RWPE2 (cell line): ENCODE data around the gene GPR152.
"Not testable (repeated sequence)": the region's sequence is repeated elsewhere in the genome, so short reads cannot be mapped to it uniquely, and the experiment has no call there.

Source experiments
- ATAC-seq: fragments of 200-7000 bp; cut with Tn5 transposase; 3 replicates; pipeline ENCODE4 v1.9.1; 2021; ENCODE audit warnings: low read depth
- DNase-seq: peaks from one replicate; pipeline ENCODE4 v3.0.0-alpha.2; 2020; ENCODE audit warnings: low spot score
- H3K27ac ChIP-seq: fragments of 450-650 bp; 2 replicates; pipeline ENCODE4 v1.5.1; 2017; ENCODE audit warnings: mild to moderate bottlenecking; ENCODE audit not compliant: poor library complexity, severe bottlenecking
- H3K27me3 ChIP-seq: fragments of 250-450 bp; sonication (Bioruptor Pico); 2 replicates; pipeline ENCODE4 v1.5.1; 2021; ENCODE audit warnings: mild to moderate bottlenecking, moderate library complexity; ENCODE audit not compliant: insufficient read depth, poor library complexity, severe bottlenecking
- H3K36me3 ChIP-seq: fragments of 250-450 bp; sonication (Bioruptor Pico); 2 replicates; pipeline ENCODE4 v1.5.1; 2020; ENCODE audit warnings: low read depth, mild to moderate bottlenecking, moderate library complexity
- H3K4me1 ChIP-seq: fragments of 250-450 bp; sonication (Bioruptor Pico); 2 replicates; pipeline ENCODE4 v1.5.1; 2021; ENCODE audit warnings: mild to moderate bottlenecking, moderate library complexity; ENCODE audit not compliant: insufficient read depth, poor library complexity, severe bottlenecking
- H3K4me3 ChIP-seq: fragments of 250-450 bp; sonication (Bioruptor Pico); 2 replicates; pipeline ENCODE4 v1.5.1; 2021; ENCODE audit warnings: mild to moderate bottlenecking, moderate library complexity; ENCODE audit not compliant: severe bottlenecking
- H3K9me3 ChIP-seq: fragments of 250-450 bp; sonication (Bioruptor Pico); 2 replicates; pipeline ENCODE4 v1.5.1; 2021; ENCODE audit warnings: mild to moderate bottlenecking, moderate library complexity; ENCODE audit not compliant: severe bottlenecking
- TF ChIP-seq, protein P1 (sequence below): fragments of 450-650 bp; IDR thresholded peaks from one replicate; pipeline ENCODE4 v1.5.1; 2017; ENCODE audit warnings: mild to moderate bottlenecking, moderate library complexity; ENCODE audit not compliant: poor library complexity, severe bottlenecking

Gene GPR152

DNA sequence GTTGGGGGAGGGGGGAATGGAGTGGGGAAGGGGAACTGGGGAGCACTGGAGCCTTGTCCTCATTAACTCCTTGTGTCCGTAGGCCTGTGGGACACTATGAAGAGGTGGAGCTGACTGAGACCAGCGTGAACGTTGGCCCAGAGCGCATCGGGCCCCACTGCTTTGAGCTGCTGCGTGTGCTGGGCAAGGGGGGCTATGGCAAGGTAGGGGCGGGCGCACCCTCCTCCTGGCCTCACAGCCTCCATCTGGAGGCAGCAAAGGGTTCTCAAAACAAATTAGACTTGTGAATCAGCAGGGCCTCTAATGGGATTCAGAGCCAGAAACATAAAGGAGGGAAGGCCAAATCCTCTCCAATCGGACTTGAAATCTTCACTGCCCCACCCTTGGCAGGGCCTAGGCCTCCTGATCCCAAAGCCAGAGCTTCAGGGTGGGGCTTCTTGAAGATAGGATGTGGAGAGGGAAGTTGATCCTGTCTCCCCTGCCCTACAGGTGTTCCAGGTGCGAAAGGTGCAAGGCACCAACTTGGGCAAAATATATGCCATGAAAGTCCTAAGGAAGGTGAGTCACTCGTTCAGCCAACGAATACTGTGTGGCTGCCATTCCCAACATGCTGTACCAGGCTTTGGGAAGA, 23.4 kb downstream of the GPR152 start:
- H3K4me1 ChIP-seq = peaks cover 4% of the 10 kb centered on the region
- TF ChIP-seq, protein P1, sequence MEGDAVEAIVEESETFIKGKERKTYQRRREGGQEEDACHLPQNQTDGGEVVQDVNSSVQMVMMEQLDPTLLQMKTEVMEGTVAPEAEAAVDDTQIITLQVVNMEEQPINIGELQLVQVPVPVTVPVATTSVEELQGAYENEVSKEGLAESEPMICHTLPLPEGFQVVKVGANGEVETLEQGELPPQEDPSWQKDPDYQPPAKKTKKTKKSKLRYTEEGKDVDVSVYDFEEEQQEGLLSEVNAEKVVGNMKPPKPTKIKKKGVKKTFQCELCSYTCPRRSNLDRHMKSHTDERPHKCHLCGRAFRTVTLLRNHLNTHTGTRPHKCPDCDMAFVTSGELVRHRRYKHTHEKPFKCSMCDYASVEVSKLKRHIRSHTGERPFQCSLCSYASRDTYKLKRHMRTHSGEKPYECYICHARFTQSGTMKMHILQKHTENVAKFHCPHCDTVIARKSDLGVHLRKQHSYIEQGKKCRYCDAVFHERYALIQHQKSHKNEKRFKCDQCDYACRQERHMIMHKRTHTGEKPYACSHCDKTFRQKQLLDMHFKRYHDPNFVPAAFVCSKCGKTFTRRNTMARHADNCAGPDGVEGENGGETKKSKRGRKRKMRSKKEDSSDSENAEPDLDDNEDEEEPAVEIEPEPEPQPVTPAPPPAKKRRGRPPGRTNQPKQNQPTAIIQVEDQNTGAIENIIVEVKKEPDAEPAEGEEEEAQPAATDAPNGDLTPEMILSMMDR = no peak
- peaks cover 49% of the 10 kb centered on the region for H3K36me3 ChIP-seq
- H3K9me3 ChIP-seq = no peaks in the 10 kb centered on the region
- DNase-seq (no peak), ATAC-seq (no peak)
- H3K4me3 ChIP-seq = peak overlapping the region; percentile 78
- no peaks in the 10 kb centered on the region for H3K27me3 ChIP-seq
- H3K27ac ChIP-seq = peak overlapping the region; percentile 39

DNA sequence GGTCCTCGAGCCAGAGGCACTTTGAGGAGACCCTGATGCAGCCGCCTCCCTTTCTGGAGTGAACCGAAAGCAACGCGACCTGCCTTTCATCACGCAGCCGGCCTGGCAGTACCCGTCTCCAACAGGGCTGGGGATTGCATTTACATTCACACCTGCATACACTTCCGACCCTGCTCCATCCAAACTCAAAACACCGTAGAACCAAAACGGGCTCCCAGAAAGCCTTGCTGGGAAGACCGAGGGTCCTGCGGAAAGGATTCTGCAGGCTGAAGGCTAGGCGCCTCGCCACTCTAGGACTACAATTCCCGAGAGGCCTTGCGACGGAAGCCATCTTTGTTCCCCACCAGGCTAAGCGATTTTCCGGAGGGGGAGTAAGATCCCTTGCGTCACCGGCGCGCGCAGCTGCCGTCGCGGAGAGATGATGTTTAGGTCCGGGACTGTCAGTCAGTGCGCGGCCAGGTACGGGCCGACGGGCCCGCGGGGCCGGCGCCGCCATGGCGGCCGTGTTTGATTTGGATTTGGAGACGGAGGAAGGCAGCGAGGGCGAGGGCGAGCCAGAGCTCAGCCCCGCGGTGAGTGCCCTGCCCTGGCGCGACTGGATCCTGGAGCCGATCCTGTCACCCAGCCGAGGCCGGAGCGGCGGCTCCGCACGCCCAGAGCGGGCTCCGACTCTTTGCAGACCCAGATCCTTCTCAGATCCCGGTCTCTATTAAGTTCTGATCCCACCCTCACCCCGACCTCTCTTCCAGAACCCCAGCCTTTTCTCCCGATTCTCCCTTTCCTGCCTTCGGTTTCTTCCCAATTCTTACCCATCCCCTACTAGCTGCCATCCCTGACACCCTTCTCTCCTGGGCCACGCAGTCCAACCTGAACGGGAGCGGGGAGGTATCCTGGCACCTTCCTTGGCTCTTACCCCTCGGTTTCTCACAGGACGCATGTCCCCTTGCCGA, 24.2 kb downstream of the GPR152 start, which contains the start of gene RPS6KB2:
Gene RPS6KB2, plus strand, starts transcription at position 443 of the 950 bp plus-strand sequence. Its CDS starts 52 bp downstream, at position 495.
- Histone ChIP-seq H3K4me1 (peaks cover 4% of the 10 kb centered on the region), H3K27me3 (no peaks in the 10 kb centered on the region), H3K4me3 (peak within 1 kb of the TSS; percentile 78), H3K27ac (peak within 1 kb of the TSS; percentile 39), H3K9me3 (no peaks in the 10 kb centered on the region), H3K36me3 (peaks cover 41% of the 10 kb centered on the region)
- DNase-seq = peak; percentile 94
- peak; percentile 81 for ATAC-seq
- TF ChIP-seq, protein P1 = no peak

DNA sequence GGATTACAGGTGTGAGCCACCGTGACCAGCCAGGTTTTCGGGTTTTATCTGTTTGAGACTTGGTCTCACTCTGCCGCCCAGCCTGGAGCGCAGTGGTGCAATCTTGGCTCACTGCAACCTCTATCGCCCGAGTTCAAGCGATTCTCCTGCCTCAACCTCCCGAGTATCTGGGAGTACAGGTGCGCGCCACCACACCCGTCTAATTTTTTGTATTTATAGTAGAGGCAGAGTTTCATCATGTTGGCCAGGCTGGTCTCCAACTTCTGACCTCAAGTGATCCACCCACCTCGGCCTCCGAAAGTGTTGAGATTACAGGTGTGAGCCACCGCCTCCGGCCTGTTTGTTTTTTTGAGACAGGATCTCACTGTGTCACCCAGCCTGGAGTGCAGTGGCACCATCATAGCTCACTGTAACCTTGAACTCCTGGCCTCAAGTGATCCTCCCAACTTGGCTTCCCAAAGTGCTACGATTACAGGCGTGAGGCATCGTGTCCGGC, 25.1 kb downstream of the GPR152 start:
- Histone ChIP-seq H3K36me3 (peaks cover 32% of the 10 kb centered on the region), H3K27ac (peak overlapping the region; percentile 39), H3K4me3 (peak overlapping the region; percentile 78)
- H3K4me1 ChIP-seq, ATAC-seq, DNase-seq, H3K27me3 ChIP-seq, H3K9me3 ChIP-seq: not testable (repeated sequence)

DNA sequence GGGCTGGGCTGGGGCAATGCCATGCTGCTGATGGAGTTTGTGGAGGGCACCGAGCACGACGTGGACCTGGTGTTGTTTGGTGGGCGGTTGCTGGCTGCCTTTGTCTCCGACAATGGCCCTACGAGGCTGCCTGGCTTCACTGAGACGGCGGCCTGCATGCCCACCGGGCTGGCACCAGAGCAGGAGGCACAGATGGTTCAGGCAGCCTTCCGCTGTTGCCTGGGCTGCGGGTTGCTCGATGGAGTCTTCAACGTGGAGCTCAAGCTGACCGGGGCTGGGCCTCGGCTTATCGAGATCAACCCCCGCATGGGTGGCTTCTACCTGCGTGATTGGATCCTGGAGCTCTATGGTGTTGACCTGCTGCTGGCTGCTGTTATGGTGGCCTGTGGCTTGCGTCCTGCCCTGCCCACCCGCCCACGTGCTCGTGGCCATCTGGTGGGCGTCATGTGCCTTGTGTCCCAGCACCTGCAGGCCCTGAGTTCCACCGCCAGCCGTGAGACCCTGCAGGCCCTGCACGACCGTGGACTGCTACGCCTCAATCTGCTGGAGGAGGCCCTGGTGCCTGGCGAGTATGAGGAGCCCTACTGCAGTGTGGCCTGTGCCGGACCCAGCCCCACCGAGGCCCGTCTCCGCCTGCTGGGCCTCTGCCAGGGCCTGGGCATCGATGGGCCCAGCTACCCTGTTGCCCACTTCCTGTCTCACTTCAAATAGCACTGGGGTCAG, 28.5 kb downstream of the GPR152 start:
- no peaks in the 10 kb centered on the region for H3K27me3 ChIP-seq
- ATAC-seq (no peak), DNase-seq (no peak)
- no peaks in the 10 kb centered on the region for H3K36me3 ChIP-seq
- H3K9me3 ChIP-seq = no peaks in the 10 kb centered on the region
- TF ChIP-seq, protein P1 = no peak
- H3K27ac ChIP-seq = no peak overlapping the region
- H3K4me1 ChIP-seq = peaks cover 3% of the 10 kb centered on the region
- no peak overlapping the region for H3K4me3 ChIP-seq

DNA sequence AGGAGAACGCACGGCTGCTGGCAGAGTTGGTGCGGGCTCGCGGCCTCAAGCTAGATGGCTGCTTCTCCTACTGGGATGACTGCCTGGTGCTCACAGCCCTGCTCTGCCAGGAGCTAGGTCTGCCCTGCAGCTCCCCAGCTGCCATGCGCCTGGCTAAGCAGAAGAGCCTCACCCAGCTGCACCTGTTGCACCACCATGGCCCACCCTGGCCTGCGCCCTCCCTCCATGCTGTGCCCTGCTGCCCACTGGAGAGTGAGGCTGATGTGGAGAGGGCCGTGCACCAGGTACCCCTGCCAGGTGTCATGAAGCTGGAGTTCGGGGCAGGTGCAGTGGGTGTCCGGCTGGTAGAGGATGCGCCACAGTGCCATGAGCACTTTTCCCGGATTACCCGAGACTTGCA, 29.1 kb downstream of the GPR152 start:
- Histone ChIP-seq H3K36me3 (no peaks in the 10 kb centered on the region), H3K4me3 (no peak overlapping the region), H3K27ac (no peak overlapping the region), H3K9me3 (no peaks in the 10 kb centered on the region), H3K27me3 (no peaks in the 10 kb centered on the region), H3K4me1 (peaks cover 3% of the 10 kb centered on the region)
- DNase-seq (no peak), ATAC-seq (no peak)
- TF ChIP-seq, protein P1 = no peak
